Liver (tissue), 3 donors: ENCODE data around the gene MYOG.

ENCODE experiments used
- FOXA1 ChIP-seq: IDR thresholded peaks from 2 replicates; pipeline ENCODE4 v1.6.1; 2016; ENCODE audit warnings: antibody characterized with exemption
- RAD21 ChIP-seq, 2 donors: IDR thresholded peaks; 2 replicates each; pipeline ENCODE4 v1.6.1; 2016; ENCODE audit warnings: antibody characterized with exemption in 2 of 2, mild to moderate bottlenecking in 2 of 2
- TAF1 ChIP-seq: conservative IDR thresholded peaks from 2 replicates; pipeline ENCODE4 v1.6.1; 2016; ENCODE audit warnings: antibody characterized with exemption, mild to moderate bottlenecking
- ZBTB33 ChIP-seq: IDR thresholded peaks from 2 replicates; pipeline ENCODE4 v1.6.1; 2016; ENCODE audit warnings: antibody characterized with exemption
- TF ChIP-seq, protein P1 (sequence below): fragments of 150-350 bp; IDR thresholded peaks from 2 replicates; pipeline ENCODE4 v1.5.1; 2017; ENCODE audit warnings: improper control_type of control experiment, low read depth, low read length; ENCODE audit not compliant: missing input control
- TF ChIP-seq, protein P2 (sequence below): IDR thresholded peaks from 2 replicates; pipeline ENCODE4 v1.6.1; 2016; ENCODE audit warnings: antibody characterized with exemption
- TF ChIP-seq, protein P3 (sequence below): IDR thresholded peaks from 2 replicates; pipeline ENCODE4 v1.6.1; 2016; ENCODE audit warnings: antibody characterized with exemption, mild to moderate bottlenecking
- donor health status: healthy.
- donor health status: healthy.

- TF ChIP-seq, protein P1, sequence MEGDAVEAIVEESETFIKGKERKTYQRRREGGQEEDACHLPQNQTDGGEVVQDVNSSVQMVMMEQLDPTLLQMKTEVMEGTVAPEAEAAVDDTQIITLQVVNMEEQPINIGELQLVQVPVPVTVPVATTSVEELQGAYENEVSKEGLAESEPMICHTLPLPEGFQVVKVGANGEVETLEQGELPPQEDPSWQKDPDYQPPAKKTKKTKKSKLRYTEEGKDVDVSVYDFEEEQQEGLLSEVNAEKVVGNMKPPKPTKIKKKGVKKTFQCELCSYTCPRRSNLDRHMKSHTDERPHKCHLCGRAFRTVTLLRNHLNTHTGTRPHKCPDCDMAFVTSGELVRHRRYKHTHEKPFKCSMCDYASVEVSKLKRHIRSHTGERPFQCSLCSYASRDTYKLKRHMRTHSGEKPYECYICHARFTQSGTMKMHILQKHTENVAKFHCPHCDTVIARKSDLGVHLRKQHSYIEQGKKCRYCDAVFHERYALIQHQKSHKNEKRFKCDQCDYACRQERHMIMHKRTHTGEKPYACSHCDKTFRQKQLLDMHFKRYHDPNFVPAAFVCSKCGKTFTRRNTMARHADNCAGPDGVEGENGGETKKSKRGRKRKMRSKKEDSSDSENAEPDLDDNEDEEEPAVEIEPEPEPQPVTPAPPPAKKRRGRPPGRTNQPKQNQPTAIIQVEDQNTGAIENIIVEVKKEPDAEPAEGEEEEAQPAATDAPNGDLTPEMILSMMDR, result no peak
- TF ChIP-seq TAF1 (no peak), FOXA1 (no peak), RAD21 (IDR thresholded peaks at IDR 0.05) (no peak), ZBTB33 (no peak)
- TF ChIP-seq, protein P2, sequence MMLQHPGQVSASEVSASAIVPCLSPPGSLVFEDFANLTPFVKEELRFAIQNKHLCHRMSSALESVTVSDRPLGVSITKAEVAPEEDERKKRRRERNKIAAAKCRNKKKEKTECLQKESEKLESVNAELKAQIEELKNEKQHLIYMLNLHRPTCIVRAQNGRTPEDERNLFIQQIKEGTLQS, result no peak
- TF ChIP-seq, protein P3, sequence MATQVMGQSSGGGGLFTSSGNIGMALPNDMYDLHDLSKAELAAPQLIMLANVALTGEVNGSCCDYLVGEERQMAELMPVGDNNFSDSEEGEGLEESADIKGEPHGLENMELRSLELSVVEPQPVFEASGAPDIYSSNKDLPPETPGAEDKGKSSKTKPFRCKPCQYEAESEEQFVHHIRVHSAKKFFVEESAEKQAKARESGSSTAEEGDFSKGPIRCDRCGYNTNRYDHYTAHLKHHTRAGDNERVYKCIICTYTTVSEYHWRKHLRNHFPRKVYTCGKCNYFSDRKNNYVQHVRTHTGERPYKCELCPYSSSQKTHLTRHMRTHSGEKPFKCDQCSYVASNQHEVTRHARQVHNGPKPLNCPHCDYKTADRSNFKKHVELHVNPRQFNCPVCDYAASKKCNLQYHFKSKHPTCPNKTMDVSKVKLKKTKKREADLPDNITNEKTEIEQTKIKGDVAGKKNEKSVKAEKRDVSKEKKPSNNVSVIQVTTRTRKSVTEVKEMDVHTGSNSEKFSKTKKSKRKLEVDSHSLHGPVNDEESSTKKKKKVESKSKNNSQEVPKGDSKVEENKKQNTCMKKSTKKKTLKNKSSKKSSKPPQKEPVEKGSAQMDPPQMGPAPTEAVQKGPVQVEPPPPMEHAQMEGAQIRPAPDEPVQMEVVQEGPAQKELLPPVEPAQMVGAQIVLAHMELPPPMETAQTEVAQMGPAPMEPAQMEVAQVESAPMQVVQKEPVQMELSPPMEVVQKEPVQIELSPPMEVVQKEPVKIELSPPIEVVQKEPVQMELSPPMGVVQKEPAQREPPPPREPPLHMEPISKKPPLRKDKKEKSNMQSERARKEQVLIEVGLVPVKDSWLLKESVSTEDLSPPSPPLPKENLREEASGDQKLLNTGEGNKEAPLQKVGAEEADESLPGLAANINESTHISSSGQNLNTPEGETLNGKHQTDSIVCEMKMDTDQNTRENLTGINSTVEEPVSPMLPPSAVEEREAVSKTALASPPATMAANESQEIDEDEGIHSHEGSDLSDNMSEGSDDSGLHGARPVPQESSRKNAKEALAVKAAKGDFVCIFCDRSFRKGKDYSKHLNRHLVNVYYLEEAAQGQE, result no peak
Measured at GRCh38 chr1:203088441-203088840, 2.6 kb upstream of the MYOG start.
